SW480 (cell line): ENCODE data around the gene KRTAP13-3.

Experiments used
- DNase-seq: peaks from one replicate; pipeline ENCODE4 v3.0.0-alpha.2; 2016; ENCODE audit warnings: low spot score

Gene KRTAP13-3

GRCh38 chr21:30425826-30426225, at the start of gene KRTAP13-3:
TSS of gene KRTAP13-3 (minus strand) at chr21:30425926. CDS start at chr21:30425912, 14 bp downstream.
- no peak for DNase-seq

GRCh38 chr21:30468900-30469714, 43.4 kb upstream of the KRTAP13-3 start:
- DNase-seq, result no peak

- peak; percentile 37 for DNase-seq
Observed at GRCh38 chr21:30463713-30464112, 38.0 kb upstream of the KRTAP13-3 start.

GRCh38 chr21:30448514-30448913, 22.8 kb upstream of the KRTAP13-3 start:
- no peak for DNase-seq

- no peak for DNase-seq
Observed at GRCh38 chr21:30447056-30447455, 21.3 kb upstream of the KRTAP13-3 start.

- DNase-seq, result no peak
Observed at GRCh38 chr21:30444204-30444603, 18.5 kb upstream of the KRTAP13-3 start.

- DNase-seq, result no peak
Observed at GRCh38 chr21:30443226-30443625, 17.5 kb upstream of the KRTAP13-3 start.

GRCh38 chr21:30439975-30440374, 14.2 kb upstream of the KRTAP13-3 start, which contains the start of gene KRTAP15-1:
TSS of gene KRTAP15-1 (plus strand) at chr21:30440275. CDS start at chr21:30440328, 53 bp downstream.
- no peak for DNase-seq

- no peak for DNase-seq
Observed at GRCh38 chr21:30437010-30437565, 11.4 kb upstream of the KRTAP13-3 start.

GRCh38 chr21:30434033-30434631, 8.4 kb upstream of the KRTAP13-3 start:
- DNase-seq, result peak; percentile 40

- no peak for DNase-seq
Observed at GRCh38 chr21:30430170-30430655, 4.5 kb upstream of the KRTAP13-3 start, which contains the start of gene KRTAP13-4. TSS of gene KRTAP13-4 (plus strand) at chr21:30430220. CDS start at chr21:30430276, 56 bp downstream.

GRCh38 chr21:30426731-30427130, 1.0 kb upstream of the KRTAP13-3 start:
- no peak for DNase-seq

- DNase-seq, result no peak
Observed at GRCh38 chr21:30415993-30416392, 9.7 kb downstream of the KRTAP13-3 start.

GRCh38 chr21:30408782-30409494, 16.8 kb downstream of the KRTAP13-3 start:
- DNase-seq, result peak; percentile 90

- DNase-seq, result no peak
Observed at GRCh38 chr21:30395731-30396130, 30.0 kb downstream of the KRTAP13-3 start, which contains the start of gene KRTAP13-1. TSS of gene KRTAP13-1 (plus strand) at chr21:30396031. CDS start at chr21:30396087, 56 bp downstream.

GRCh38 chr21:30391492-30392025, 34.2 kb downstream of the KRTAP13-3 start:
- DNase-seq, result no peak

- no peak for DNase-seq
Observed at GRCh38 chr21:30382201-30382600, 43.5 kb downstream of the KRTAP13-3 start.
